Measurements from ENCODE around the gene POP5. TPM values are rescaled to one million over a fixed set of nuclear protein-coding genes. Genes with fewer than 3 reads are reported as not detected.

POP5 gene
- polyA plus RNA-seq, 3 donors: 57.2 to 78.7 (median 61.2) TPM

DNA sequence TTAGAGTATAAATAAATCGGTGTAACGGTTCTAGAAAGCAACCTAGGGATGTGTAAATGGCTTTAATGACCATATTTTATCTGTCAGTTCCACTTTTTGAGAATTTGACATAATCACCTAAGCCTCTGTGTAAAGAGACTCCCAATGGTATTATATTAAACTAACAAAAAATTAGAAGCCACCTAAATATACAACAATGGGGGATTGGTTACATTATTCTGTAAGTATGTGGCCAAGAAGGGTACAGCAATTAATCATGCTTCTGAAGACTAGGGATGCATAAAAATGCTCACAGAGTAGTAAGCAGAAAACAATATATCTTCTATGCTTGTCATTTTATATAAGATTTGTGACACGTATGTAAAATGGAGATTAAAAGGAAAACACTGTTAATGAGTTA is 36.5 kb downstream of the POP5 start:
- Mint-ChIP-seq H3K4me1 (peaks cover 18% of the 10 kb centered on the region), H3K9me3 (no peaks in the 10 kb centered on the region), H3K36me3 (peaks cover 4 to 28% of the 10 kb centered on the region in 2 donors), H3K27ac (no peak overlapping the region), H3K4me3 (no peak overlapping the region), H3K27me3 (ENCODE audit: low read depth in 3 of 3) (no peaks in the 10 kb centered on the region)
- Histone ChIP-seq H3K9ac (ENCODE audit: insufficient read depth, low read length, poor library complexity, severe bottlenecking) (no peak overlapping the region), H2AFZ (ENCODE audit: insufficient read depth, low read depth, low read length, poor library complexity, severe bottlenecking) (no peak overlapping the region), H3K9me3 (replicated peaks in 1 of 2; ENCODE audit: control insufficient read depth in 1 of 2, insufficient read depth in 1 of 2, low read length in 2 of 2) (no peaks in the 10 kb centered on the region), H4K20me1 (ENCODE audit: insufficient read depth, low read length) (peaks cover 100% of the 10 kb centered on the region), H3K4me1 (ENCODE audit: control insufficient read depth in 1 of 2, insufficient read depth in 2 of 2, low read length in 2 of 2) (peaks cover 21 to 22% of the 10 kb centered on the region in 2 donors), H3K79me2 (ENCODE audit: insufficient read depth, low read length) (peaks cover 98% of the 10 kb centered on the region), H3K27me3 (ENCODE audit: control insufficient read depth in 2 of 2, insufficient read depth in 2 of 2, low read length in 2 of 2) (no peaks in the 10 kb centered on the region), H3K27ac (ENCODE audit: low read depth in 1 of 2, low read length in 2 of 2) (no peak overlapping the region), H3K4me3 (replicated peaks in 1 of 3; ENCODE audit: low read depth in 2 of 3, low read length in 3 of 3) (no peak overlapping the region), H3K36me3 (replicated peaks in 1 of 2; ENCODE audit: control insufficient read depth in 1 of 2, insufficient read depth in 2 of 2, low read length in 2 of 2) (peaks cover 37 to 72% of the 10 kb centered on the region in 2 donors), H3K4me2 (replicated peaks; ENCODE audit: extremely low read depth, low read length, poor library complexity, severe bottlenecking) (no peak overlapping the region)
- no peak for TF ChIP-seq CTCF (IDR thresholded peaks at IDR 0.05)
- WGBS (ENCODE audit: insufficient coverage): no CpG with 5 or more reads among the region's 3 CpGs
- intact Hi-C loops (cut with micrococcal nuclease): no loop called here
- DNase-seq: no peak

- peaks cover 40 to 41% of the 10 kb centered on the region in 2 donors for H3K4me1 ChIP-seq (ENCODE audit: control insufficient read depth in 1 of 2, insufficient read depth in 2 of 2, low read length in 2 of 2)
- intact Hi-C loops (cut with micrococcal nuclease): no loop called here
- H3K9me3 ChIP-seq (replicated peaks in 1 of 2; ENCODE audit: control insufficient read depth in 1 of 2, insufficient read depth in 1 of 2, low read length in 2 of 2): no peaks in the 10 kb centered on the region
- H3K79me2 ChIP-seq (ENCODE audit: insufficient read depth, low read length): peaks cover 100% of the 10 kb centered on the region
- no peak for DNase-seq
- peaks cover 19 to 48% of the 10 kb centered on the region in 2 donors for H3K36me3 ChIP-seq (replicated peaks in 1 of 2; ENCODE audit: control insufficient read depth in 1 of 2, insufficient read depth in 2 of 2, low read length in 2 of 2)
- 100% methylated on average over 3 of the region's 5 CpGs for WGBS (ENCODE audit: insufficient coverage)
- Mint-ChIP-seq H3K27me3 (ENCODE audit: low read depth in 3 of 3) (no peaks in the 10 kb centered on the region), H3K36me3 (peaks cover 7 to 37% of the 10 kb centered on the region in 2 donors), H3K4me1 (peaks cover 43% of the 10 kb centered on the region), H3K4me3 (no peak overlapping the region), H3K9me3 (no peaks in the 10 kb centered on the region), H3K27ac (peak overlapping the region in 4 of 7 donors; percentile 26 to 61 (median 50))
- peaks cover 100% of the 10 kb centered on the region for H4K20me1 ChIP-seq (ENCODE audit: insufficient read depth, low read length)
- H3K4me2 ChIP-seq (replicated peaks; ENCODE audit: extremely low read depth, low read length, poor library complexity, severe bottlenecking): no peak overlapping the region
- no peak overlapping the region for H3K27ac ChIP-seq (ENCODE audit: low read depth in 1 of 2, low read length in 2 of 2)
- no peak overlapping the region for H2AFZ ChIP-seq (ENCODE audit: insufficient read depth, low read depth, low read length, poor library complexity, severe bottlenecking)
- no peak overlapping the region for H3K9ac ChIP-seq (ENCODE audit: insufficient read depth, low read length, poor library complexity, severe bottlenecking)
- no peak for TF ChIP-seq CTCF (IDR thresholded peaks at IDR 0.05)
- no peaks in the 10 kb centered on the region for H3K27me3 ChIP-seq (ENCODE audit: control insufficient read depth in 2 of 2, insufficient read depth in 2 of 2, low read length in 2 of 2)
- no peak overlapping the region for H3K4me3 ChIP-seq (replicated peaks in 1 of 3; ENCODE audit: low read depth in 2 of 3, low read length in 3 of 3)
Observed at GRCh38 chr12:120542166-120542565, 39.0 kb downstream of the POP5 start.

Data from CD14-positive monocyte (primary cell).